A673 (cell line): ENCODE measurements around the gene C2. TPM values are rescaled to one million over a fixed set of nuclear protein-coding genes. Genes with fewer than 3 reads are reported as not detected.
"Not testable (repeated sequence)": the region's sequence is repeated elsewhere in the genome, so short reads cannot be mapped to it uniquely, and the experiment has no call there.

Experiments used
- BruUV-seq: library from RNA; stranded (reverse); fragments of 400-500 nt; replicated peaks from 2 replicates; lab custom pipeline; 2021; lab: Mats Ljungman, UMichigan
- CTCF ChIA-PET: fragments of 300-600 bp; sonication (Branson Sonifier 250); formaldehyde crosslinking; loops from one replicate; lab custom pipeline; 2022; ENCODE audit warnings: antibody characterized with exemption; lab: Charles Lee
- POLR2A ChIA-PET: fragments of 300-600 bp; sonication (Branson Sonifier 250); formaldehyde crosslinking; loops from one replicate; lab custom pipeline; 2022; ENCODE audit warnings: antibody characterized with exemption; ENCODE audit not compliant: low non-redundant PET; lab: Charles Lee
- DNase-seq: peaks from one replicate; pipeline ENCODE4 v3.0.0-alpha.2; 2015; ENCODE audit warnings: low spot score
- H3K27ac ChIP-seq: fragments of 200-600 bp; sonication (generic); 2 replicates; pipeline ENCODE4 v1.5.1; 2016; ENCODE audit warnings: mixed run types, low read depth, mild to moderate bottlenecking, mixed read lengths, antibody characterized with exemption, low read length; ENCODE audit not compliant: poor library complexity, severe bottlenecking
- H3K27me3 ChIP-seq: fragments of 200-600 bp; sonication (generic); replicated peaks from 2 replicates; pipeline ENCODE4 v1.6.1; 2017; ENCODE audit warnings: mixed run types, low read depth, mild to moderate bottlenecking, mixed read lengths, antibody characterized with exemption, low read length; ENCODE audit not compliant: insufficient read depth, poor library complexity
- H3K36me3 ChIP-seq: fragments of 200-600 bp; sonication (generic); 2 replicates; pipeline ENCODE4 v1.6.1; 2016; ENCODE audit warnings: mixed run types, mild to moderate bottlenecking, mixed read lengths, antibody characterized with exemption, low read length; ENCODE audit not compliant: insufficient read depth, poor library complexity, severe bottlenecking
- H3K4me1 ChIP-seq: fragments of 200-600 bp; sonication (generic); 2 replicates; pipeline ENCODE4 v1.6.1; 2017; ENCODE audit warnings: mixed run types, mild to moderate bottlenecking, mixed read lengths, antibody characterized with exemption, low read length; ENCODE audit not compliant: insufficient read depth, poor library complexity, severe bottlenecking
- H3K4me3 ChIP-seq: fragments of 200-600 bp; sonication (generic); 2 replicates; pipeline ENCODE4 v1.5.1; 2016; ENCODE audit warnings: low read depth, mixed run types, mild to moderate bottlenecking, mixed read lengths, low read length; ENCODE audit not compliant: poor library complexity, severe bottlenecking
- H3K9me3 ChIP-seq: fragments of 200-600 bp; sonication (generic); 2 replicates; pipeline ENCODE4 v1.6.1; 2016; ENCODE audit warnings: mixed run types, low read depth, mild to moderate bottlenecking, mixed read lengths, antibody characterized with exemption, low read length; ENCODE audit not compliant: poor library complexity, severe bottlenecking
- EZH2 ChIP-seq: fragments of 200-600 bp; sonication (generic); IDR thresholded peaks from 2 replicates; pipeline ENCODE4 v1.6.1; 2017; ENCODE audit warnings: borderline replicate concordance, low read depth, mild to moderate bottlenecking, mixed read lengths, antibody characterized with exemption, low read length; ENCODE audit not compliant: poor library complexity, severe bottlenecking
- intact Hi-C: fragments of 100-400 bp; cut with micrococcal nuclease; formaldehyde crosslinking; loops from one replicate; pipeline ENCODE4 v1.10.0; 2022; ENCODE audit not compliant: unreplicated experiment
- total RNA-seq: library from RNA; stranded (reverse); gene quantifications from 2 replicates; pipeline ENCODE4 v1.2.3, GENCODE V29; 2021
- TF ChIP-seq, protein P1 (sequence below): fragments of 300-800, 200-600 bp; sonication (generic); conservative IDR thresholded peaks from 2 replicates; pipeline ENCODE4 v1.5.1; 2017; ENCODE audit warnings: low read depth, mild to moderate bottlenecking, antibody characterized with exemption, low read length, moderate library complexity, mixed read lengths

C2 gene
- total RNA-seq, 1 experiment from 2014 or later: 0.56 TPM

DNA sequence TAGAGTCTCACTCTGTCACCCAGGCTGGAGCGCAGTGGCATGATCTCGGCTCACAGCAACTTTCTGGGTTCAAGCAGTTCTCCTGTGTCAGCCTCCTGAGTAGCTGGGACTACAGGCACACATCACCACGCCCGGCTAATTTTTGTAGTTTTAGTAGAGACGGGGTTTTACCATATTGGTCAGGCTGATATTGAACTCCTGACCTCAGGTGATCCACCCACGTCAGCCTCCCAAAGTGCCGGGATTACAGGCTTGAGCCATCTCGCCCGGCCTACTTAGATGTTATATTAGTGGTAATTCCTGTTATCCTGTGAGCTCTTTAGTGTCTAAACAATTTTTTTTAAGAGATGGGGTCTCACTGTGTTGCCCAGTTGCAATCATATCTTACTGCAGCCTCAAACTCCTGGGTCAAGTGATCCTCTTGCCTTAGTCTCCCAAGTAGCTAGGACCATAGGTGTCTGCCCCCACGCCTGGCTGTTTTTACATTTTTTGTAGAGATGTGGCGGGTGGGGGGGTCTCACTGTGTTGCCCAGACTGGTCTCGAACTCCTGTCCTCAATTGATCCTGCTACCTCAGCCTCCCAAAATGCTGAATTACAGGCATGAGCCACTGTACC is 50.4 kb downstream of the C2 start:
- no peaks in the 10 kb centered on the region for H3K27me3 ChIP-seq
- H3K36me3 ChIP-seq: no peaks in the 10 kb centered on the region
- CTCF ChIA-PET: interaction anchor here (0.6 kb wide), 1 partner anchor 95 kb away, joined by 3 read pairs; no protein-coding TSS in a partner anchor
- H3K9me3 ChIP-seq: no peaks in the 10 kb centered on the region
- POLR2A ChIA-PET: no interaction called here
- H3K4me3 ChIP-seq: no peak overlapping the region
- intact Hi-C loops: no loop called here
- no peak for TF ChIP-seq EZH2
- BruUV-seq: no TSS peak
- H3K4me1 ChIP-seq: peaks cover 8% of the 10 kb centered on the region
- DNase-seq: no peak
- no peak overlapping the region for H3K27ac ChIP-seq

DNA sequence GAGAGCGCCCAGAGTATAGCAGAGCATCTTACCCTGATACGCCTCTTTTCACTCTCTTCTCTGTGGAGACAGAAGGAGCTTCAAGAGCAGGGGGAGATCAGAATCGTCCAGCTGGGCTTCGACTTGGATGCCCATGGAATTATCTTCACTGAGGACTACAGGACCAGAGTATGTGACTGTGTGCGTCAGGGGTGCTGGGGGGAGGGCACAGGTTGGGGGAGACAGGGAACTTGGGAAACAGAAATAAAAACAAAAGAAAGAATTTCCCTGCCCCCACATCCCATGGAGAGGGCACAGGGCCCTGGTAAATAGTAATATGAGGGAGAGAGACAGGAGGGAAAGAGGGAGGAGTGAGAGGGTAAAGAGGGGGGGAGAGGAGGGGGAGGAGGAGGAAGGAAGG is 51.3 kb downstream of the C2 start:
- intact Hi-C loops: no loop called here
- TF ChIP-seq, protein P1, sequence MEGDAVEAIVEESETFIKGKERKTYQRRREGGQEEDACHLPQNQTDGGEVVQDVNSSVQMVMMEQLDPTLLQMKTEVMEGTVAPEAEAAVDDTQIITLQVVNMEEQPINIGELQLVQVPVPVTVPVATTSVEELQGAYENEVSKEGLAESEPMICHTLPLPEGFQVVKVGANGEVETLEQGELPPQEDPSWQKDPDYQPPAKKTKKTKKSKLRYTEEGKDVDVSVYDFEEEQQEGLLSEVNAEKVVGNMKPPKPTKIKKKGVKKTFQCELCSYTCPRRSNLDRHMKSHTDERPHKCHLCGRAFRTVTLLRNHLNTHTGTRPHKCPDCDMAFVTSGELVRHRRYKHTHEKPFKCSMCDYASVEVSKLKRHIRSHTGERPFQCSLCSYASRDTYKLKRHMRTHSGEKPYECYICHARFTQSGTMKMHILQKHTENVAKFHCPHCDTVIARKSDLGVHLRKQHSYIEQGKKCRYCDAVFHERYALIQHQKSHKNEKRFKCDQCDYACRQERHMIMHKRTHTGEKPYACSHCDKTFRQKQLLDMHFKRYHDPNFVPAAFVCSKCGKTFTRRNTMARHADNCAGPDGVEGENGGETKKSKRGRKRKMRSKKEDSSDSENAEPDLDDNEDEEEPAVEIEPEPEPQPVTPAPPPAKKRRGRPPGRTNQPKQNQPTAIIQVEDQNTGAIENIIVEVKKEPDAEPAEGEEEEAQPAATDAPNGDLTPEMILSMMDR: no peak
- no peak for TF ChIP-seq EZH2
- Histone ChIP-seq H3K4me3 (no peak overlapping the region), H3K4me1 (no peaks in the 10 kb centered on the region), H3K27me3 (no peaks in the 10 kb centered on the region), H3K9me3 (no peaks in the 10 kb centered on the region), H3K36me3 (no peaks in the 10 kb centered on the region), H3K27ac (no peak overlapping the region)
- DNase-seq: no peak
- BruUV-seq: no TSS peak
- POLR2A ChIA-PET: no interaction called here
- CTCF ChIA-PET: no interaction called here

DNA sequence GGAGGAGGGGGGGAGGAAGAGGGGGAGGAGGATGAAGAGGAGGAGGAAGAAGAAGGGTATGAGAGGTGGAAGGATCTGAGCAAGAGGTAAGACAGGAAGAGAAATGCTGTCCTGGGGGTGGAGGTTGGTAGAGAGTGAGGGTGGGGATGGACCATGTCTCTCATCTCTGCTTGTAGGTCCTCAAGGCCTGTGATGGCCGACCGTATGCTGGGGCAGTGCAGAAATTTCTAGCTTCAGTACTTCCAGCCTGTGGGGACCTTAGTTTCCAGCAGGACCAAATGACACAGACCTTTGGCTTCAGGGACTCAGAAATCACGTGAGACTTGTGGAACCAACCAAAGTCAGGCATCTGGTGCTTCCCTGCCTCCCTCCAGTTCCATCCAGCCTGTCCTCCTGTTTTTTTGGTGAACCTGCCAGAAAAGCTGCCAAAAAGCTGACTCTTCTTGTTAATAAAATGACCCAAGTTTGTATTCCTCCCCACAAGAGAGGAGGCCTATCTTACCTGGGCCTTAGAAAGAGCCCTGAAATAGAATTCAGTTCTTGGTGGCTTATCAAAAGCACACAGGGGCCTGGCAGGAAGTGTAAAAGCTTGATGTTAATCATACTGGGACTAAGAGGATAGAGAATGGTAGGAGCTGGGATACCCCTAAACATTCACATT is 51.9 kb downstream of the C2 start:
- CTCF ChIA-PET: interaction anchor here (0.6 kb wide), 1 partner anchor 283 kb away, joined by 4 read pairs; no protein-coding TSS in a partner anchor
- H3K4me3 ChIP-seq: no peak overlapping the region
- no peak overlapping the region for H3K27ac ChIP-seq
- H3K9me3 ChIP-seq: no peaks in the 10 kb centered on the region
- POLR2A ChIA-PET: no interaction called here
- BruUV-seq: no TSS peak
- no peak for DNase-seq
- no peaks in the 10 kb centered on the region for H3K36me3 ChIP-seq
- intact Hi-C loops: no loop called here
- no peak for TF ChIP-seq EZH2
- TF ChIP-seq, protein P1: no peak
- H3K4me1 ChIP-seq: no peaks in the 10 kb centered on the region
- H3K27me3 ChIP-seq: no peaks in the 10 kb centered on the region

DNA sequence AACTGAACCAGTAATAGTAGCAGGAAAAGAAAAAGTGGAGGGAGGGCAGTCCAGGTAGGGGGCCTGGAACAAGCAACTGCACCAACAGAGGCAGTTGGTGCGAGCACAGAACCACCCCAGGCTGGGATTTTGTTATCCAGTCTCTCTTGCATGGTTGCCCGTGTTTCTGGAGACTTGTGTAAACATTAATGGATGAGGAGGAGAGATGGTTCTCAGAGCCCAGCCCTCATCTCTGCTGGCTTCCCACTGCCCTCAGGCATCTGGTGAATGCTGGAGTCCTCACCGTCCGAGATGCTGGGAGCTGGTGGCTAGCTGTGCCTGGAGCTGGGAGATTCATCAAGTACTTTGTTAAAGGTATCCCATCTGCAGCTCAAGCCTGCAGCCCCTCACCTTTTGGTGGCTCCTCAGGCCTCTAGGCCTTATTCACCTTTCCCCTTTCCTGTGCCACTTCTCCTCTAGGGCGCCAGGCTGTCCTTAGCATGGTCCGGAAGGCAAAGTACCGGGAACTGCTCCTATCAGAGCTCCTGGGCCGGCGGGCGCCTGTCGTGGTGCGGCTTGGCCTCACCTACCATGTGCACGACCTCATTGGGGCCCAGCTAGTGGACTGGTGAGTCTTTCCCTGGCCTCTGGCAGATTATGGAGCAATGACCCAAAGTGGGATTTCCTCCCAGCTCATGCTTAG is 52.8 kb downstream of the C2 start:
- H3K36me3 ChIP-seq, H3K27me3 ChIP-seq, H3K4me3 ChIP-seq, intact Hi-C loops, POLR2A ChIA-PET, CTCF ChIA-PET, H3K4me1 ChIP-seq, H3K9me3 ChIP-seq, H3K27ac ChIP-seq, BruUV-seq, DNase-seq: not testable (repeated sequence)

DNA sequence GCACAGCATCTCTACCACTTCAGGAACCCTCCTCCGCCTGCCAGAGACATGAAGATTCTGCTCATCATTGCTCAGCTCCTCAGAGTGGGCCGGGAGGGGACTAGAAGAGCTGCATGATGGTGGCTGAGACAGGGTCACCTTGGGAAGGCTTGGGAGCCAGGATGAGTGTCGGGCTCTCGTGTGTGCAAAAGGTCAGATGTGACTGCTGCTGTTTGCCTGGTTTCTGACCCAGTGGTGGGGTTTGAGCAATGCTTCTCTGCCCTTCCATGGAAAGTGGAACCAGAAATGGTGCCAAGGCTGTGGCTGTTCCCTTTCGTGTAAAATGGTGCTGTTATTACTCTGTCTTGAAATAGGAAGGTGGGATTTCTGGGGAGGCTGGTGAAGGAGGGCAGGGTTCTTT is 53.5 kb downstream of the C2 start:
- POLR2A ChIA-PET: not testable (repeated sequence)

More for the DNA sequence above, 53.5 kb downstream of the C2 start:
- H3K27me3 ChIP-seq, H3K27ac ChIP-seq, H3K36me3 ChIP-seq, H3K4me1 ChIP-seq, BruUV-seq, DNase-seq, CTCF ChIA-PET, H3K9me3 ChIP-seq, intact Hi-C loops, H3K4me3 ChIP-seq: not testable (repeated sequence)
